ENCODE results near the gene PLXNA1.
A peak's percentile ranks its signal among the peaks of the same experiment; 100 is the strongest.

The PLXNA1 gene

GRCh38 chr3:126959921-126960603, 22.9 kb upstream of the PLXNA1 start:
- no peak for DNase-seq (ENCODE audit: low read depth, low spot score)
- ChIA-PET CTCF (interaction anchor here (0.9 to 1.4 kb wide), 5 partner anchors 8 to 208 kb away, joined by 3 to 19 read pairs (median 4); partner anchors contain the start of gene PLXNA1), POLR2A (no interaction called here)
- peak; percentile 59 for TF ChIP-seq CTCF (IDR thresholded peaks at IDR 0.05; ENCODE audit: insufficient read depth, low read length, missing control alignments)
- H3K4me3 ChIP-seq (ENCODE audit: low read depth, low read length), result no peak overlapping the region

GRCh38 chr3:126960604-126960995, 22.3 kb upstream of the PLXNA1 start:
- ChIA-PET CTCF (interaction anchor here (0.9 to 1.4 kb wide), 7 partner anchors 9 to 208 kb away, joined by 3 to 19 read pairs (median 4); partner anchors contain the start of gene PLXNA1), POLR2A (no interaction called here)
- DNase-seq (ENCODE audit: low read depth, low spot score), result no peak
- no peak overlapping the region for H3K4me3 ChIP-seq (ENCODE audit: low read depth, low read length)
- TF ChIP-seq CTCF (IDR thresholded peaks at IDR 0.05; ENCODE audit: insufficient read depth, low read length, missing control alignments), result no peak

DNA sequence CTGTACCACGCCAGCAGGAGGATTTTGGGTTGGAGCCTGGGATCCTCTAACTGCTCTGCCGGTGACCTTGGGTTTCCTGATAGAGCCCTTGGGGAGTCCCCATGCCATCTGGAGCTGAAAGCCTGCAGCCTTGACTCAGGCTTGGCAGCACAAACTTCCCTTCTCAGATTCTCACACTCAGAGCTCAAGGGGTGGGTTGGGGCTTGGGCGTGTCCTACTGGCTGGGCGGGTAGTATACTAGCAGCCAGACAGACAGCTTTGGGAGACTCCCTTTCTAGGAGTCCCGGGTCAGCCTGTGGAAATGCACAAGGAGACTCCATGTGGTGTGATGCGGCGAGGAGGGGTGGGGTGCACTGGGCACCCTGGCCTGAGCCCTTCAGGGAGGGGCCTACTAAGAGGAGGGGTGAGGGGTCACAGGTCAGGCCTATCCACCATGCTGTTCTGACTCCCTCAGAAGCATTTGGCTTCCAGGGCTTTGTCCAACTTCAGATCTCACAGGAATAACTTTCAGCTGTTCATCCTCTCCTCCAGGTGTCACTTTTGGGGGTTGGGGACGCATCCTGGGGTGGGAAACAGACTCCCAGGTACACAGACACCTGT, 21.6 kb upstream of the PLXNA1 start:
- DNase-seq (ENCODE audit: low read depth, low spot score), result no peak
- no peak overlapping the region for H3K4me3 ChIP-seq (ENCODE audit: low read depth, low read length)
- ChIA-PET POLR2A (no interaction called here), CTCF (interaction anchor here (0.9 to 1.4 kb wide), 6 partner anchors 8 to 209 kb away, joined by 3 to 6 read pairs (median 3); partner anchors contain the start of gene PLXNA1)
- TF ChIP-seq CTCF (IDR thresholded peaks at IDR 0.05; ENCODE audit: insufficient read depth, low read length, missing control alignments), result no peak

GRCh38 chr3:126961791-126962461, 21.0 kb upstream of the PLXNA1 start:
- H3K4me3 ChIP-seq (ENCODE audit: low read depth, low read length), result no peak overlapping the region
- TF ChIP-seq CTCF (IDR thresholded peaks at IDR 0.05; ENCODE audit: insufficient read depth, low read length, missing control alignments), result no peak
- CTCF ChIA-PET, result interaction anchor here (0.7 to 1.4 kb wide), 8 partner anchors 8 to 209 kb away, joined by 3 to 6 read pairs (median 3); partner anchors contain the start of gene PLXNA1
- no peak for DNase-seq (ENCODE audit: low read depth, low spot score)
- POLR2A ChIA-PET, result no interaction called here

- CTCF ChIA-PET, result interaction anchor here (0.7 to 1.5 kb wide), 4 partner anchors 9 to 211 kb away, joined by 3 to 7 read pairs (median 3); no protein-coding TSS in a partner anchor
- H3K4me3 ChIP-seq (ENCODE audit: low read depth, low read length), result no peak overlapping the region
- DNase-seq (ENCODE audit: low read depth, low spot score), result no peak
- POLR2A ChIA-PET, result no interaction called here
- no peak for TF ChIP-seq CTCF (IDR thresholded peaks at IDR 0.05; ENCODE audit: insufficient read depth, low read length, missing control alignments)
These were observed 20.2 kb upstream of the PLXNA1 start for GRCh38 chr3:126962756-126963155.
